ENCODE measurements around the gene LTF. TPM values are rescaled to one million over a fixed set of nuclear protein-coding genes. Genes with fewer than 3 reads are reported as not detected.
"Not testable (repeated sequence)": the region's sequence is repeated elsewhere in the genome, so short reads cannot be mapped to it uniquely, and the experiment has no call there.

The LTF gene
- total RNA-seq, 1 donor: 0.72 TPM

GRCh38 chr3:46440531-46441294 lies 24.0 kb downstream of the LTF start:
- no peaks in the 10 kb centered on the region for H3K79me2 ChIP-seq (ENCODE audit: insufficient read depth, low read length)
- no peak overlapping the region for H3K4me2 ChIP-seq (ENCODE audit: insufficient read depth, low read length)
- no peak overlapping the region for H2AFZ ChIP-seq (ENCODE audit: low read length)
- H3K4me3 ChIP-seq (ENCODE audit: insufficient read depth, low read length): no peak overlapping the region
- H3K9me3 ChIP-seq (ENCODE audit: low read depth, low read length): no peaks in the 10 kb centered on the region
- H4K20me1 ChIP-seq (ENCODE audit: insufficient read depth, low read length): no peaks in the 10 kb centered on the region
- H3K36me3 ChIP-seq (ENCODE audit: insufficient read depth, low read length): no peaks in the 10 kb centered on the region
- TF ChIP-seq CTCF (IDR thresholded peaks at IDR 0.05; ENCODE audit: extremely low read depth, low read depth, low read length): no peak
- no peak for DNase-seq (ENCODE audit: insufficient read length, low spot score, missing footprints)
- H3K27ac ChIP-seq (ENCODE audit: low read depth, low read length): no peak overlapping the region
- H3K27me3 ChIP-seq (ENCODE audit: insufficient read depth, low read length): peaks cover 9% of the 10 kb centered on the region
- H3K4me1 ChIP-seq (ENCODE audit: insufficient read depth, low read length): no peaks in the 10 kb centered on the region

- no peak for DNase-seq (ENCODE audit: insufficient read length, low spot score, missing footprints)
- Histone ChIP-seq H3K27ac (ENCODE audit: low read depth, low read length) (no peak overlapping the region), H3K79me2 (ENCODE audit: insufficient read depth, low read length) (no peaks in the 10 kb centered on the region), H3K4me1 (ENCODE audit: insufficient read depth, low read length) (no peaks in the 10 kb centered on the region), H4K20me1 (ENCODE audit: insufficient read depth, low read length) (no peaks in the 10 kb centered on the region), H2AFZ (ENCODE audit: low read length) (no peak overlapping the region), H3K9me3 (ENCODE audit: low read depth, low read length) (no peaks in the 10 kb centered on the region), H3K36me3 (ENCODE audit: insufficient read depth, low read length) (no peaks in the 10 kb centered on the region), H3K4me3 (ENCODE audit: insufficient read depth, low read length) (no peak overlapping the region), H3K4me2 (ENCODE audit: insufficient read depth, low read length) (no peak overlapping the region), H3K27me3 (ENCODE audit: insufficient read depth, low read length) (peaks cover 13% of the 10 kb centered on the region)
- TF ChIP-seq CTCF (IDR thresholded peaks at IDR 0.05; ENCODE audit: extremely low read depth, low read depth, low read length): no peak
Measured at GRCh38 chr3:46438831-46439230, 25.9 kb downstream of the LTF start.

- H3K36me3 ChIP-seq (ENCODE audit: insufficient read depth, low read length): no peaks in the 10 kb centered on the region
- no peaks in the 10 kb centered on the region for H3K79me2 ChIP-seq (ENCODE audit: insufficient read depth, low read length)
- peaks cover 13% of the 10 kb centered on the region for H3K27me3 ChIP-seq (ENCODE audit: insufficient read depth, low read length)
- H2AFZ ChIP-seq (ENCODE audit: low read length): no peak overlapping the region
- H3K4me1 ChIP-seq (ENCODE audit: insufficient read depth, low read length): no peaks in the 10 kb centered on the region
- no peak for TF ChIP-seq CTCF (IDR thresholded peaks at IDR 0.05; ENCODE audit: extremely low read depth, low read depth, low read length)
- no peaks in the 10 kb centered on the region for H3K9me3 ChIP-seq (ENCODE audit: low read depth, low read length)
- H3K27ac ChIP-seq (ENCODE audit: low read depth, low read length): no peak overlapping the region
- no peak overlapping the region for H3K4me2 ChIP-seq (ENCODE audit: insufficient read depth, low read length)
- no peak overlapping the region for H3K4me3 ChIP-seq (ENCODE audit: insufficient read depth, low read length)
- DNase-seq (ENCODE audit: insufficient read length, low spot score, missing footprints): no peak
- H4K20me1 ChIP-seq (ENCODE audit: insufficient read depth, low read length): no peaks in the 10 kb centered on the region
Measured at GRCh38 chr3:46435081-46435726, 29.5 kb downstream of the LTF start.

GRCh38 chr3:46433841-46434240 lies 30.9 kb downstream of the LTF start:
- no peak overlapping the region for H3K4me3 ChIP-seq (ENCODE audit: insufficient read depth, low read length)
- no peak for TF ChIP-seq CTCF (IDR thresholded peaks at IDR 0.05; ENCODE audit: extremely low read depth, low read depth, low read length)
- H4K20me1 ChIP-seq (ENCODE audit: insufficient read depth, low read length): no peaks in the 10 kb centered on the region
- no peaks in the 10 kb centered on the region for H3K4me1 ChIP-seq (ENCODE audit: insufficient read depth, low read length)
- H3K4me2 ChIP-seq (ENCODE audit: insufficient read depth, low read length): no peak overlapping the region
- no peak for DNase-seq (ENCODE audit: insufficient read length, low spot score, missing footprints)
- H2AFZ ChIP-seq (ENCODE audit: low read length): no peak overlapping the region
- H3K79me2 ChIP-seq (ENCODE audit: insufficient read depth, low read length): no peaks in the 10 kb centered on the region
- peaks cover 9% of the 10 kb centered on the region for H3K27me3 ChIP-seq (ENCODE audit: insufficient read depth, low read length)
- H3K9me3 ChIP-seq (ENCODE audit: low read depth, low read length): no peaks in the 10 kb centered on the region
- H3K27ac ChIP-seq (ENCODE audit: low read depth, low read length): no peak overlapping the region
- H3K36me3 ChIP-seq (ENCODE audit: insufficient read depth, low read length): no peaks in the 10 kb centered on the region

GRCh38 chr3:46433118-46433517 lies 31.6 kb downstream of the LTF start:
- H4K20me1 ChIP-seq (ENCODE audit: insufficient read depth, low read length); DNase-seq (ENCODE audit: insufficient read length, low spot score, missing footprints); H3K4me1 ChIP-seq (ENCODE audit: insufficient read depth, low read length); H3K27ac ChIP-seq (ENCODE audit: low read depth, low read length); H3K4me3 ChIP-seq (ENCODE audit: insufficient read depth, low read length); H3K79me2 ChIP-seq (ENCODE audit: insufficient read depth, low read length); H3K36me3 ChIP-seq (ENCODE audit: insufficient read depth, low read length); H2AFZ ChIP-seq (ENCODE audit: low read length); H3K9me3 ChIP-seq (ENCODE audit: low read depth, low read length); H3K4me2 ChIP-seq (ENCODE audit: insufficient read depth, low read length): not testable (repeated sequence)
- peaks cover 11% of the 10 kb centered on the region for H3K27me3 ChIP-seq (ENCODE audit: insufficient read depth, low read length)

- H4K20me1 ChIP-seq (ENCODE audit: insufficient read depth, low read length); H3K9me3 ChIP-seq (ENCODE audit: low read depth, low read length); H3K79me2 ChIP-seq (ENCODE audit: insufficient read depth, low read length); H3K36me3 ChIP-seq (ENCODE audit: insufficient read depth, low read length); H3K4me2 ChIP-seq (ENCODE audit: insufficient read depth, low read length); H3K4me3 ChIP-seq (ENCODE audit: insufficient read depth, low read length); H3K4me1 ChIP-seq (ENCODE audit: insufficient read depth, low read length); DNase-seq (ENCODE audit: insufficient read length, low spot score, missing footprints); H2AFZ ChIP-seq (ENCODE audit: low read length); H3K27ac ChIP-seq (ENCODE audit: low read depth, low read length): not testable (repeated sequence)
- peaks cover 11% of the 10 kb centered on the region for H3K27me3 ChIP-seq (ENCODE audit: insufficient read depth, low read length)
Measured at GRCh38 chr3:46431905-46432304, 32.8 kb downstream of the LTF start.

Measured in osteoblast (primary cell).